Body of pancreas (tissue), 4 donors: ENCODE data around the gene CCL8. TPM values are rescaled to one million over a fixed set of nuclear protein-coding genes. Genes with fewer than 3 reads are reported as not detected.

ENCODE experiments used
- ATAC-seq: fragments of 150-250 bp; one replicate; pipeline ENCODE4 v1.9.1; 2016
- DNase-seq, 4 donors: peaks; one replicate each; pipeline ENCODE4 v3.0.0-alpha.2; 2019
- H3K27ac ChIP-seq, 4 donors: fragments of 200-600 bp; sonication (generic); 1 replicate in 3 of 4; 2 replicates in 1 of 4; pipeline versions ENCODE4 v1.5.1 to v1.6.1; 2016 to 2019; ENCODE audit warnings: mild to moderate bottlenecking in 1 of 4, mixed read lengths in 1 of 4, moderate library complexity in 1 of 4
- H3K27me3 ChIP-seq, 2 donors: fragments of 200-600 bp; sonication (generic); one replicate each; pipeline ENCODE4 v1.6.0; 2016; ENCODE audit warnings: mild to moderate bottlenecking in 1 of 2
- H3K36me3 ChIP-seq, 2 donors: fragments of 200-600 bp; sonication (generic); replicated peaks in 1 of 2; 2 replicates each; pipeline ENCODE4 v1.5.1; 2016; ENCODE audit warnings: low read depth in 2 of 2; ENCODE audit not compliant: insufficient read depth in 1 of 2
- H3K4me1 ChIP-seq: fragments of 200-600 bp; sonication (generic); one replicate; pipeline ENCODE4 v1.6.0; 2016
- H3K4me3 ChIP-seq, 2 donors: fragments of 200-600 bp; sonication (generic); 1 replicate in 1 of 2; 2 replicates in 1 of 2; pipeline ENCODE4 v1.5.1; 2016 to 2019
- H3K9me3 ChIP-seq, 3 donors: fragments of 200-600 bp; sonication (generic); 1 replicate in 2 of 3; 2 replicates in 1 of 3; pipeline ENCODE4 v1.5.1; 2016
- CTCF ChIP-seq, 7 experiments: fragments of 450-650 bp in 4 of 7; fragments of 200-600 bp in 3 of 7; sonication (generic) in 3 of 7; IDR thresholded peaks; one replicate each; pipeline ENCODE4 v1.5.1; 2016 to 2019; ENCODE audit warnings: antibody characterized with exemption in 7 of 7
- POLR2A ChIP-seq, 3 donors: fragments of 450-650 bp; IDR thresholded peaks; one replicate each; pipeline ENCODE4 v1.6.1; 2016; ENCODE audit warnings: antibody characterized with exemption in 3 of 3, mild to moderate bottlenecking in 2 of 3
- WGBS, 2 donors: methylation state at CpG; one replicate each; pipeline ENCODE4 v1.1.5; 2017; 5-methylcytosine and 5-hydroxymethylcytosine counted together
- intact Hi-C: fragments of 100-400 bp; cut with DNase I; formaldehyde crosslinking; loops from one replicate; pipeline ENCODE4 v1.15.1; 2023
- total RNA-seq, 2 donors: library from RNA; depleted of rRNA; stranded (reverse); fragments of >200 nt; gene quantifications; one replicate each; pipeline ENCODE4 v1.1.0, GENCODE V29; 2016

Gene CCL8
- not detected for total RNA-seq

GRCh38 chr17:34319039-34319483, at the start of gene CCL8:
Gene CCL8 (plus strand): TSS chr17:34319435. CDS start chr17:34319502, 67 bp downstream.
- Histone ChIP-seq H3K27me3 (no peaks in the 10 kb centered on the region), H3K9me3 (no peaks in the 10 kb centered on the region), H3K4me1 (no peaks in the 10 kb centered on the region), H3K36me3 (no peaks in the 10 kb centered on the region), H3K27ac (no peak within 1 kb of the TSS), H3K4me3 (no peak within 1 kb of the TSS)
- ATAC-seq (no peak), DNase-seq (no peak)
- intact Hi-C loops = no loop called here
- no peak for TF ChIP-seq POLR2A (IDR thresholded peaks at IDR 0.05)
- TF ChIP-seq CTCF (IDR thresholded peaks at IDR 0.05) = no peak
- WGBS, 2 donors = 31 to 38% methylated on average over 2 of the region's 2 CpGs

GRCh38 chr17:34269969-34270368, 49.3 kb upstream of the CCL8 start, which contains the start of gene CCL7:
Gene CCL7 (plus strand): TSS chr17:34270221. CDS start chr17:34270291, 70 bp downstream.
- Histone ChIP-seq H3K27ac (no peak within 1 kb of the TSS), H3K27me3 (no peaks in the 10 kb centered on the region), H3K36me3 (no peaks in the 10 kb centered on the region), H3K4me3 (no peak within 1 kb of the TSS), H3K9me3 (no peaks in the 10 kb centered on the region), H3K4me1 (no peaks in the 10 kb centered on the region)
- DNase-seq (no peak), ATAC-seq (no peak)
- TF ChIP-seq CTCF (IDR thresholded peaks at IDR 0.05) (no peak), POLR2A (IDR thresholded peaks at IDR 0.05) (no peak)
- intact Hi-C loops = no loop called here
- 32 to 35% methylated on average over 1 of the region's 1 CpG for WGBS, 2 donors

- Histone ChIP-seq H3K36me3 (no peaks in the 10 kb centered on the region), H3K4me1 (no peaks in the 10 kb centered on the region), H3K4me3 (no peak overlapping the region), H3K9me3 (no peaks in the 10 kb centered on the region), H3K27me3 (no peaks in the 10 kb centered on the region), H3K27ac (no peak overlapping the region)
- 0 to 3% methylated on average over 1 of the region's 1 CpG for WGBS, 2 donors
- intact Hi-C loops = no loop called here
- TF ChIP-seq POLR2A (IDR thresholded peaks at IDR 0.05) (no peak), CTCF (IDR thresholded peaks at IDR 0.05) (no peak)
- no peak for ATAC-seq
- no peak for DNase-seq
Measured at GRCh38 chr17:34275881-34276280, 43.4 kb upstream of the CCL8 start.

GRCh38 chr17:34276826-34277225, 42.4 kb upstream of the CCL8 start:
- DNase-seq = no peak
- TF ChIP-seq POLR2A (IDR thresholded peaks at IDR 0.05) (no peak), CTCF (IDR thresholded peaks at IDR 0.05) (no peak)
- no peak for ATAC-seq
- no peak overlapping the region for H3K27ac ChIP-seq
- no peaks in the 10 kb centered on the region for H3K27me3 ChIP-seq
- no peaks in the 10 kb centered on the region for H3K36me3 ChIP-seq
- intact Hi-C loops = no loop called here
- no peaks in the 10 kb centered on the region for H3K4me1 ChIP-seq
- no peaks in the 10 kb centered on the region for H3K9me3 ChIP-seq
- WGBS, 2 donors = 37 to 44% methylated on average over 4 of the region's 4 CpGs
- no peak overlapping the region for H3K4me3 ChIP-seq

GRCh38 chr17:34283571-34283970, 35.7 kb upstream of the CCL8 start:
- intact Hi-C loops = no loop called here
- WGBS, 2 donors = 73% methylated on average over 6 of the region's 6 CpGs

More at GRCh38 chr17:34283571-34283970, 35.7 kb upstream of the CCL8 start:
- no peak for ATAC-seq
- no peaks in the 10 kb centered on the region for H3K9me3 ChIP-seq
- no peaks in the 10 kb centered on the region for H3K36me3 ChIP-seq
- H3K4me1 ChIP-seq = no peaks in the 10 kb centered on the region
- no peak overlapping the region for H3K4me3 ChIP-seq
- H3K27ac ChIP-seq = no peak overlapping the region
- DNase-seq = no peak
- TF ChIP-seq POLR2A (IDR thresholded peaks at IDR 0.05) = no peak
- no peak for TF ChIP-seq CTCF (IDR thresholded peaks at IDR 0.05)
- no peaks in the 10 kb centered on the region for H3K27me3 ChIP-seq
